HCEC 1CT (cell line): Measurements from ENCODE around the gene DGCR2.
"Not testable (repeated sequence)": the region's sequence is repeated elsewhere in the genome, so short reads cannot be mapped to it uniquely, and the experiment has no call there.

ENCODE experiments used
- DNase-seq: peaks from one replicate; pipeline ENCODE4 v3.0.0-alpha.2; 2017

Gene DGCR2

DNA sequence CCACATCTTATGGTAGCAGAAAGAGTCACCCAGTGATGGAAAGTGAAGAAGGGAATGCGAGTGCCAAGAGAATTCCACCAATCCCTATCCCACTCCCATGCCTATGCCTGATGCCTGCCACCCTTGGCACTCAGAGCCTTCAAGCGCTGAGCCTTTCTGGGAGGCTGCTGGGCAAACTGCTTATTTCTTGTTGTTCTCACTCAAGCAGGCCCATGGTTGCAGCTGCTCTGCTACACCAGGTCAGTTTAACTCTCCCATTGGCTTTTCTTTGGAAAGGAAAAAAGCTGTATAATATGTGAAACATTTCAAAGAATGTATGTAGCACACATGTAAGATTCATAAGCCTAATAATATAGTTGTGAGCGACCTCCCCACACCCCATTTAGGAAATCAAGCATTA lies 41.4 kb downstream of the DGCR2 start:
- DNase-seq = no peak

DNA sequence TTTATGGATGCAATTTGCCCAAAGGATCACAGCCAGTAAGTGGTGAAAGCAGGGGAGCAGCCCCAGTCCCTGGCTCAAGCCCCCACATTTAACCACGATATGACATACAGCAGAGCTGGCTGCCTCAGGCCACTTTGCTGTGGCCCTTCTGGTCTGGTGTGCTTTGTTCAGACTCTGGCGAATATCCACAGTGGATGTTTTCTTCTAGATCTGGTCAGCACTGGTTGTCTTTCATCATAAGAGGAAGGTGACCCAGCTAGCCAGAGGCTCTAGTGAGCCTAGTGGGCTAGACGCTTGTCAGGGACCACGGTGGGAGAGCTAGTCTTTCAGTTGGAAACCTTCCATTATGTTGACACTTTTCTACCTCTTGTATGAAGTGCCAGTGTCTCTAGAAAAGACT lies 42.5 kb downstream of the DGCR2 start:
- no peak for DNase-seq

DNA sequence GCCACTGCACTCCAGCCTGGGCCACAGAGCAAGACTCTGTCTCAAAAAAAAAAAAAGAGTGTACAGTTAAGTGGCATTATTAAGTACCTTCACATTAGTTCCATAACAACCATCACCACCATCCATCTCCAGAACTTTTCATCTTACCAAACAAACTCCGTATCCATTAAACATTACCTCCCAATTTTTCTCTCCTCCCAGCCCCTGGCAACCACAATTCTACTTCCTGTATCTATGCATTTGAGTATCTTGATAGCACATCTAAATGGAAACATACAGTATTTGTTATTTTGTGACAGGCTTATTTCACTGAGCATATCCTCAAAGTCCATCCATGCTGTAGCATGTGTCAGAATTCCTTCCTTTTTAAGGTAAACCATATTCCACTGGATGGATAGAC lies 46.8 kb downstream of the DGCR2 start:
- DNase-seq = no peak

DNA sequence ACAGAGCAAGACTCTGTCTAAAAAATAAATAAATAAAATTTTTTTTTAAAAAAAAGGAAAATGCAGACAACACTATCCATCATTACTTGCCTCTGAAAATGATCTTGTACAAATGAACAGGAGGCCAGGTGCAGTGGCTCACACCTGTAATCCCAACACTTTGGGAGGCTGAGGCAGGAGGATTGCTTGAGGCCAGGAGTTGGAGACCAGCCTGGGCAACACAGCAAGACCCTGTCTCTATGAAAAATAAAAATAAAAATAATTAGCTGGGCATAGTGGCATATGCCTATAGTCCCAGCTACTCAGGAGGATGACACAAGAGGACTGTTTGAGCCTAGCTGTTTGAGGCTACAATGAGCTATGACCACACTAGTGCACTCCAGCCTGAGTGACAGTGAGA lies 49.4 kb downstream of the DGCR2 start:
- DNase-seq = not testable (repeated sequence)

DNA sequence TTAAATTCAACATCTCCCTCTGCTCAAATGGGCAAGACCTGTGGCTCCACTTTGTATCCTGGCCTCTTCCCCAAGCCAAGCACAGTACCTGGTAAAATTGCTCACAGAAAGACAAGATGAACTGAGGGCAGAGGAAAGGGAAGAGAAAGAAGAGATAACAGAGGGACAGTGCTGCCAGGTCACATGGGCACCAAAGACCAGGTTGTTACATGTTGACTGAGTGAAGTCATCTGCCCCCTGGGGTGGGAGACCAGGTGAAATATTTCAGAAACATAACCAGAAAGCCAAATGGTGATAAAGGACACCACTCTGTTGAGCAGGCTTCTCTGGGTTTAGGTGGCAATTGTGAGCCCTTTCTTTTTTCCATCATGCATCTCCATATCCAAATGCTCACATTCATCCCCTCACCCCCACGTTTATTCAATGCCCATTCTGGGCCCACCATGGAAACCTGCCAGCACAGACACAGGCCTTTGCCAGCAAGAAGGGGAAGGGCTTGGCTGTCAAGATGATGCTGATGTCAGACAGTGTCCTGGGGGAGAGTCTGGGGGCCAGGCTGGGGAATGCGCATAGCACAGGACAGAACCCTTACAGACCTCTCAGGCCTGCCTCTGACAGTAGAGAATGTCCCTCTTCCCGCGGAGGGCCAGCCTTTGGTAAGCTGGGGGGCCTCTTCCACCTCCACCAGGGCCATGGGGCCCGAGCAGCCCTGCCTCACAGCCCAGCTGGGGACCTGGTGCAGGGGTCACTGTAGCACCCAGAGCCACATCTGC lies 51.6 kb downstream of the DGCR2 start:
- no peak for DNase-seq

DNA sequence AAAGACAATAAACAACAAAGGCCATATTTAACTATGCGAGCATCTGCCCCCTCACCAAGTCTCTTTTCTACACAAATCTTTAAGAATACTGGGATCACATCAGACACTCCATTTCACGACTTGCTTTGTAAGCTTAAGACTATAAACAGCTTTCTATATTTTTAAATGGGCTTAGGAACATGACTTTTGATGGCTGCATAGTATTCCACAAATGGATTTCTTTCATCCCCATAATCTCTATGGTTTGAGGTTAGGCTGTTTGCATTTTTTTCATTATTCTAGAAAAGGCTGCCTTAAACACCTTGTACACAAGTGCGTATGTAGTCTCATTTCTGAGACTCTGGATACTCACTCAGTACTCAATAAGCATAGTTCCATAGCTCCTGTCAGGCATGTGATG lies 52.8 kb downstream of the DGCR2 start:
- no peak for DNase-seq

DNA sequence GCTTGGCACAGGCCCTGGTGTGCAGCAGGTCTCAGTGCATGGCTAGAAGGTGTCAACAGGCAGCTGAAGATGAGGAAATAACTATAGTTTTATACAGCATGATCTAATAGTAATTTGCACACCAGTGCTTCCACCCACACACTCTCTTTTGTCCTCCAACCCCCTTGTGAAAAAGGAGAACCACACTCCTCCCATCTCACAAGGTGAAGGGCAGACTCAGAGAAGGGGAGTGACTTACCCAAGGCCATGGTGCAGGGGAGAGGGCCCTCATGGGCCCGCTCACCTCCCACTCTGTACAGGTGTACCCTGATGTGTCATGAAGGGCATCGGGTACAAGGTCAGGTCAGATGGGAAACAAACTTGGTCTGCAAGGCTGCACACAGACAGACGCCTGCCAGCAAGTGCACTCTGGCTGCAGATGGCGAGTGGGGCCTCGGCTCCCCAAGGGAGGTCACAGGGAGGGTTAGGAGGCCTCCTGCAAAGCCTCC lies 53.4 kb downstream of the DGCR2 start:
- no peak for DNase-seq

DNA sequence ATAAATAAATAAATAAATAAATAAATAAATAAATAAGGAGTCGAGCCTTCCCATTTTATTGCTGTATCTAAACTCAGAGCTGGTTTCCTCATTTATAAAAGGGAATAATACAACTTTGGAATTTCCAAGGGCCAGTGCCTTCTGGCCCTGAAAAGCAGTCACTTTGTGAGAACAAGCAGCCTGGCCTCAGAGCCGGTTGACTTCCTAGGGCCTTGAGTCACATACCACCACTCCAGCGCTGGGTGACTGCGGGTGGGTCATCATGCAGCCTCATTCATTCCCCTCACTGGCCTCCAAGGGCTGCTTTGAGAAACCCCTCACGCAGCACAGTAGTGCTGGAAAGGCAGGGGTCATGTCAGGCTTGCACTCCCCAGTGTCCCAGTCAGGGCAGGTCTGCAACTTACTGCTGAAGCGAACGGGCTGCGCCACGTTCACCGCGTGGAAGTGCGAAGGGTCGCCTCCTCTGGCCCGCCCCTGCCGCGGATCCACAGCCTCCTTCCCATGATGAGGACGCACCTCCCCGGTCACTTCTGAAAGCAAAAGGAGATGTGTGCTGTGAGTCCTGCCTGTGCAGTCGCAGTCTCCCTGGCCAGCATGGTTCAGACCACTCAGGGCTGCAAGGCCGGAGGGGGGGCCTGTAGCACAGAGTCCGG lies 54.4 kb downstream of the DGCR2 start:
- no peak for DNase-seq

DNA sequence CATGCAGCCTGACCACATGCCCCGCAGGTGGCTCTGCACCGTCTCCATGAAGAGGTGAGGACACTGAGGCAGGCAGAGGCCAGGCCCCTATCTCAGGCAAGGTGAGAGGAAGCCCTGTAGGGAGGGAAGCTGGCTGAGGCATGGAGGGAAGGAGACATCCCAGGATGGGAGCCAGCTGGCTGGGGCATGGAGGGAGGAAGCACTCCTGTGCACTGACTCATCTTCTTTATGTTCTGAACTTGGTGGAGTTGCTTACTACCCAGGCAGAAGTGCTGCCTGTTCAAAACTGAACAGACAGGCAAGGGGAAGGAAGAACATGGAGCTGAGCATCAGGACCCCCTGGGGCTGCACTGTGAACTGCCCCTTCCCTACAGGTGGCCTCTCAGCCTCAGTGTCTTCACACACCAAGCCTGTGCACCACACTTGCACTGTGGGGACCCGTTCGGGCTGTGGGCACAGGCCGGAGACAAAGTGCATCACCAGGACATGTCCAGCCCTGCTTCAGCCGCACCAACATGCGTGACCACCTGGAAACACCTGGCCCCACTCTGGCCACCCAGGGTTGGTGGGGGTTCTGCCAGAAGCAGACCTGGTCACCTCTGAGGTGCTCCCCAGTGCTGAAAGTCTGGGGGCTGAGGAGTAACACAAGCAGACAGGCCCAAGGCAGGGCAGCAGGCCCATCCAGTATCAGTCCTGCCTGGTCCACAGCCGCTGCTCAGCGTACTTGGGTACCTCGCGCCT lies 55.5 kb downstream of the DGCR2 start:
- peak; percentile 77 for DNase-seq

DNA sequence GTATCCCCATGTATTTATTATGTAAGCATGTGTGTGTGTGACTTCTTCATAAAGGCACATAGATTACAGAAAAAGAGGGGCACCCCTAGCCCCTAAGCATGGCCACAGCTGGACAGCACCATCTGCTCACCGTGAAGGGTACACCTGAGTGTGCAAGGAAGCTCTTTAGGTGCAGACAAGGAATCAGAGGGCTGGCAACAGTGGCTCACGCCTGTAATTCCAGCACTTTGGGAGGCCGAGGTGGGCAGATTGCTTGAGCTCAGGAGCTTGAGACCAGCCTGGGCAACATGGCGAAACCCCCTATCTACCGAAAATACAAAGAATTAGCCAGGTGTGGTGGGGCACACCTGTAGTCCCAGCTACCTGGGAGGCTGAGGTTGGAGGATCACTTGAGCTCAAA lies 56.3 kb downstream of the DGCR2 start:
- DNase-seq = no peak

DNA sequence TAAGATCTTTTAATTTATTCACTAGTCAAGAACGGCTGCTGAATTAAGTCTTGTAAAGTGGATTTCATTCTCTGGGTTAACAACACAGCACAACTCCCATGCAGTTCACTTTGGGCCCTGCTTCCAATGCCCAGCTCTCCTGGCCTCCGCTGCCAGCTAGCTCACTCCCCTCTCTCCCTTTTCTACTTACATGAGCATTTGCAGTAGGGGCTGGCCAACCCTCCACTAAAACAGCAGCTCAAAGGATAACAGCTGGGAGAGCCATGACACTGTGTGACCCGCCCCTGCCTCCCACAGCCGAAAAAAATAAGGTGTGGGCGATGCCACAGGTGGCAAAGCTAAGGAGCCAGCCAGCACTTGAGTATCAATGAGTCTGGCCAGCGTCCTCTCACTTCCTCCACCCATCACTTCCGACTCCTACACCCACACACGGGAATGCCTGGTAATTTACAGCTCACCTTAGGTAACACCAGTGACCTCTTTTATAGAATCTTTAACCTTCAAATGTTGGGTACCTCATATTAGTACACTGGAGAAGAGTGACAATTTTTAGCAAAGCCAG lies 56.8 kb downstream of the DGCR2 start:
- no peak for DNase-seq

DNA sequence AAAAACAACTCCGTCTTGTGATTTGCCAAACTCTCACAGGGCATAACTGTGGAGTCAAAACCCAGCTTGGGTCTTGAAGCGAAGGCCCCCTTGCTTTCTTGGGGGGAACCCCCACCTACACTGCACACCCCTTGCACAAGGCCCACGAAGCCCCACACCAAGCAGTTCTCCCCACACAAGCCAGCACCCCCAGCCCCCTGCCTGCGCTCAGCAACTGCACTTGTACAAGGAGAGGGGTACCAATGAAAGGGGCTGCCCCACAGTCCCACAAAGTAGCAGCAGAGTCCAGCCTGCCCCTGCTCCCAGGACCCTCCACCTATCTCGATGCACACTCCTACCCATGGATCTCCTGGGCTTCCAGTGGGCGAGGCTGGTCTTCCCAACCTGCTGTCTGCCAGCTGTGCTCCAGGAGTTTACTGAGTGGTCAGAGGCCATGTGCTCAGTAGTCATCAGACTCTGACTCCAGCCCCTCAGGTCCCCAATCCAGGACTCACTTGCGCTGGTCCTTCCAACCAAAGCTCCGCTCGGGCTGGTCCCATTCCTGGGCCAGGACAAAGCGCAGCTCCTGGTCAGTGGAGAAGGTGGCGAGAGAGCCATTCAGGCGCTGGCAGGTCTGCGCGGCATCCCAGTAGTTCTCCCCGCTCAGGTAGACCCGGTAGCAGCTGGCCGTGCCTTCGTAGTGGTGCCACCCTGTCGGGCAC lies 57.7 kb downstream of the DGCR2 start:
- no peak for DNase-seq

DNA sequence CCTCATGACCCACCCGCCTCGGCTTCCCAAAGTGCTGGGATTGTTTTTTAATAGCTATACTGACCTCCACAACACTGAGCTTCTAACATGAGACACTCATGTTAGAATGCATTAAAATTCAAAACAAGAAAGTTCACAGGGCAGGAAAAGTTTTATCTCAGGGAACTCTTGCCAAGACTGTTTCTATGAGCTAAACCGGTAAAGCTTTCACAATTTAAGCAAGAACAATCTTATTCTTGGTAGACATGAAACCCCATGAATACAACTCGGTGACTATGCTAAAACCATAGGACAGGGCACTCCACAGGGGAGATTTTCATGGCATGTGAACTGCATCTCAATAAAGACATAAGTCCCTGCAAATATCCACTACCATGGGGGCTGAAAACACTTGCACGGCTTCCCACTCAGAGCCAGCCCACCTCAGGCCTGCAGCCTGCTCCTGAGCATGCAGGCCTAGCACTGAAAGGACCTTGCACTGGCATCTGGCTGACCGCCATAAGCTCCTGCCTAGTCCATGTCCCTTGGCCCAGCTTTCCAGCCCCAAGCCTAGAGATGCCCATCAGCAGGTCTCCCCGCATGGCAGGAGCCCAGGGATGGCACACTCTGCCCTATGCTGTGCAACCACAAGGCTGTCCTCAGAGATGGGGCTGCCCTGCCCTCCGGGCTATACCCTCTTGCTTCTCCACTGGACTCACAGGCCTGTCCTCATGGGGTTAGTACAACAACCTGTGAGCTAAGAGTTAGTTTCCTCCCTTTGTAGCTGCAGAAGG lies 58.4 kb downstream of the DGCR2 start:
- DNase-seq = no peak

DNA sequence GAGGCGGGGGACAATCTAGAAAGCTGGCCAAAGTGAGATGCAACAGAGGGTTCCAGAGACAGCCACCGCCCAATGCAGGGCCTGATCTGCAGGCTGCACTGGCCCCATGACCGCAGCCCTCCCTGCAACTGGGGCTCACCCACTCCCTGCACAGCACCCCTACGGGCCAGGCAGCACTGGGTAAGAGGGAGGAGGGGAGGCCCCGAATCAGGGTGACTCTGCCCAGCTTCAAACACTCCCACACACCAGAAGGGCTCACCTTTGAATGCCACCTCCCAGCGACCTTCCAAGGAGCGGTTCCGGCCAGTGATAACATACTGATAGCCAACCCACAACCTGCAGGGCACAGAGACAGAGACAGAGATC lies 59.3 kb downstream of the DGCR2 start:
- DNase-seq = no peak

DNA sequence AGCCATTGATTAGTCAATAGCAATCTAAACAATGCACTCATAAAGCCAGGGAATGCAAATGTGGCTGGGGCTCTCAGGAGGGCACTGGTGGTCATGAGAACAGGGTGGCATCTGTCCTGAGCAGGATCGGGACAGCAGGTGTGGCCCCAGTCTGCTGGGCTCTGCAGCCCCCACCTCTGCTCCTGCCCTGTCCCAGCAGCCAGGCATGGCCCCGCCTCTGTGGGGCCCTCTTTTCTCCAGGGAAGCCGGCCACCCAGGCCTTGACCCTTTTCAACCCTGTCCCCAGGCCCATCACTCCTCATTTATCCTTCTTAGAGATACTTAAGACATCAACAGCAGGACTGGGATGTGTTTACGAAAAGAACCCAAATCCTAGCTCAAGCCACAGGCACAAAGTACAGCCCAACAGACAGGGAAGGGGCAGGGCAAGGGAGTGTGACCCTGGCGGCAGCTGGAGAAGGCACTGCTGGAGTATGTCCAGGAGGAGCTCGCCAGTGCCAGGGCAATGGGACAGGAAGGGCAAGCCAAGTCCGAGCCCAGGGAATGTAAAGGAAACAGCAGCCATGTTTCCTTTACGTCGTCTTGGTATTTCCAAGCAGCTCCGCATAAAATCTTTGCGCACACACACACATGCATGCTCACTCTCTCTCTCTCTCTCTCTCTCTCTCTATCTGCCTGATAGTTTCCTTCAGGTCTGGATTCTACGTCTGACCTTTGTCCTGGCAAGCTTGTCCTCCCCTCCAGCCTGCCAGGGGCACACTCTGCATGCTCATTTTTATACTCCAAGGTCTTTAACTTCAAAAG lies 59.9 kb downstream of the DGCR2 start:
- DNase-seq = peak; percentile 7

DNA sequence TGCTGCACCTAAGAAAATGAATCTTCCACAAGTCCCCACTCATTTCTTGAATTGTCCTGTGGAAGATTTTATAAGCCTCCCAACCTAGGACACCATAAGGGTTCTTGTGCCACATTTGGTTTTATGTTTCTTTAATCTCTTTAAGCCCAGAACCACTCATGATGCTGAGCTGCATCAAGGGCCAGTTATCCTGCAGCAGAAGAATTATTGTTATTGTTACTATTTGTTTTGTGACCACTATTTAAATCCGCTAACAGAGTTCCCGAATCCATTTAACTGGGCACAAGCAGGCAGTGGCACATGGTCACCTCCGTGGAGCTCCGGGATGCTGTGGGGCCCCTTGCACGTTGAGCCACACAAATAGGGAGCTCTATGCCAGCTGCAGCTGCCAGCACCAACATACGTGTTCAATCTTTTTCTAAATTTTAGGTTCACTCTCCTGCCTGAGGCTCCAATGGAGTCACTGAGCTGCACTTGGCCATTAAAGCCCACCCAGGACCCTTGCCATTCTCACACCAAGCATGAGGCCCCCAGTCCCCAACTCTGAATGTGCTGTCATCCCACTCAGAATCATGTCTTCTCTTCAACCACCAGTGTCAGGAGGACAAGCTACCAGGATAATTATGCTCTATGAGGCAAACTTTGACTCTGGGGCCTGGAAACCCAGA lies 60.6 kb downstream of the DGCR2 start:
- DNase-seq = no peak

DNA sequence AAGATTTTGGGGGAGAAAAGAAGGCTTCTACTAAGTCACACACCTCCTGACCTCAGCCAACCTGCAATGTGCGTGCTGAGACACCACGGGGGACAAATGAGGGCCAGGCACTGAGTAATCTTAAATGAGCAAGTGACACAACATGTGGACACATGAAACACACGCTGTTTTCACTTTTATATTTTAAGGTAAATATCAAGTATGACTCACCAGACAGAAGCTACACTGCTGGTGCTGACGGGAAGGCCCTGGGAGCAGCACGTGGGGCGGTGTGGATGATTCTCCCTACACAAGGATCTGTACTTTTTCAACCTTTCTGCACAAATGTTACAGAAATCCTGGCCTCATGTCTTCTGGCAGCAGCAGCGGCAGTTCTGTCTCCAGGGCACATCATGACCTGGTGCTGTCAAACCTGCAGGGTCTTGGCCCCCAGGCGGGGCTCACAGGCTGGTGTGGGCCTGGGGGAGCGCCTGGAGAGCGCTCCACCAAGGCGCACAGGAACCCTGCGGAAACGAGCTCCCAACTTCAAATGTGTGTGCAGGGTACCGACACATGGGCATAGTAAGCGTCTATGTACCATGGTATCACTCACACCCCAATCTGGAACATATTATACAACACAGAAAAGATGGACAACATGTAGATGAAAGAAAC lies 61.7 kb downstream of the DGCR2 start:
- peak; percentile 61 for DNase-seq

DNA sequence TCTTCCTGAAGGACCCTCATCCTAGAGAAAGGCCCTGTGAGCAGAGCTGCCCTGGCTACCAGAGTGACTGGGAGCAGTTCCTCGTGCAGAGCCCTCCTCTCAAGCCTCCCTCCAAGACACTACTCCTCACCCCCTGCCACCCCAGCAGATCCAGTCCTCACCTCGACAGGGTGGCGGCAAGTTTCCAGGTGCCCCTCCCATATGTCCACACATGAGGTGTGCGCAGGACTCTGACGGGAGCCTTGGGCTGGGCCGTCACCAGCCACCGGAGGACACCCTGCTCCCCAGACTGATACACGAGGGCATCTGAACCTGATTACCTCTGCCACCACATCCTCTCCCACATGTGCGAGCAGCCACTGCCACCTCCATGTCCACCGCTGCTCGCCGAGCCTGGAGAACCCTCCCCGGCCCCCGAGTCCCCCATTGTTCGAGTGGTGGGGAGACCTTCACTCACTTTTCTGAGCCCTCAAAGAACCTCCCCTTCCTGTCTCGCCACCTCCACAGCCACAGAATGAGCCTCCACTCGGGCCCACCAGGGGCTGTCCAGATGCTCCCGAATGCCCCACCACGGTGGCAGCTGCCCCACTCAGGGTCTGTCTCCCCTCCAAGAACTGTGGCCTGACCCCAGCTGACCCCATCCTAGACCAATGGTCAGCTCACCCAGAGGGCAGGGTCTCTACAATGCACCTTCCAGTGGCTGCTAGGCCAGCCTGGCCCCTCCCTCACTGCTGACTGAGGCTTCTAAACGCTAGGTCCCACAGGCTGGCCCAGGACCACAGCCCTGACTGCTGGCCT lies 62.5 kb downstream of the DGCR2 start:
- no peak for DNase-seq

DNA sequence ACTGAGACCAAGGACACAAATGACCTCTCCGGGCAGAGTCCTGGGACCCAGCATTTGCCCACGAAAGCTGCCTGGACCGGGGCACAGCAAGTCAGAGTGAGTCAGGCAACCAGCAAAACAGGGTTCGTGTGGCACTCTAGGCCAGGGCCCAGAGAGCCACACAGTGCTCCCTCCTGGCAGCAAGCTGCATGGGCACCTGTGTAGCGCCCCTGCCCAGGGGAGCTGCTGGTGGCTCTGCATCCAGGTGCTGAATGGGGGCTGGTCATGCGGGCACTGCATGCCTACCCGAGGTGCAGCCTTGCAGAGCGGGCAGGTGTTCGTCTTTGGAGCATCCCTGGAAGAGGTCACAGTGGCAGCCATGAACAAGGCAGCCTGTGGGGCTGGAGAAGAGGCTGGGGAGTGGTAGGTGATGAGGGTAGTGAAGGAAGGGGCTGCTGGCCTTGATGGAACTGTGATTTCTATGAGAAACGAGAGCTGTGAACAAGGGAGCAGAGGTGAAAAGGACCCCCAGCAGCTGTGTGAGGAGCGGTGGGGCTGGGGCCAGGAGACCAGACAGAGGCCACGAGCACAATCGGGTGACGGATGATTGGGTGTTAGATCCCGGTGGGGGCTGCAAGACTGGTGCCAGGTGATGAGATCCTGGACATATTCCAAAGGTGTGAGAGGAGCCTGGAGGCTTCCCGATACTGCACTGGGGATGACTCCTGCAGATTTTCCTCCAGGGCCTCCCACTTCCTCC lies 63.3 kb downstream of the DGCR2 start:
- no peak for DNase-seq
